HAP-1 (cell line): ENCODE data around the gene CDK13.
A peak's percentile ranks its signal among the peaks of the same experiment; 100 is the strongest.
"Not testable (repeated sequence)": the region's sequence is repeated elsewhere in the genome, so short reads cannot be mapped to it uniquely, and the experiment has no call there.

Experiments
- DNase-seq, 2 experiments: peaks; one replicate each; pipeline ENCODE4 v3.0.0-alpha.2; 2016 to 2020; ENCODE audit warnings: low spot score in 2 of 2
- H3K27me3 ChIP-seq: fragments of 250-450 bp; sonication (Bioruptor Pico); 2 replicates; pipeline ENCODE4 v1.5.1; 2020; ENCODE audit warnings: low read depth, mild to moderate bottlenecking, moderate library complexity
- H3K36me3 ChIP-seq: fragments of 250-450 bp; sonication (Bioruptor Pico); replicated peaks from 2 replicates; pipeline ENCODE4 v1.5.1; 2020; ENCODE audit warnings: mild to moderate bottlenecking
- H3K4me1 ChIP-seq: fragments of 250-450 bp; sonication (Bioruptor Pico); 2 replicates; pipeline ENCODE4 v1.5.1; 2020; ENCODE audit warnings: mild to moderate bottlenecking
- H3K4me3 ChIP-seq: fragments of 250-450 bp; sonication (Bioruptor Pico); 2 replicates; pipeline ENCODE4 v1.5.1; 2020; ENCODE audit warnings: mild to moderate bottlenecking, moderate library complexity
- H3K9me3 ChIP-seq: fragments of 250-450 bp; sonication (Bioruptor Pico); 2 replicates; pipeline ENCODE4 v1.5.1; 2020; ENCODE audit warnings: mild to moderate bottlenecking, moderate library complexity
- in situ Hi-C: fragments of 300-500 bp; cut with MboI; formaldehyde crosslinking; loops from 3 replicates; pipeline ENCODE4 v1.14.3; 2020; ENCODE audit warnings: low sequenced_read_pairs, inconsistent platforms, mixed read lengths

Gene CDK13

DNA sequence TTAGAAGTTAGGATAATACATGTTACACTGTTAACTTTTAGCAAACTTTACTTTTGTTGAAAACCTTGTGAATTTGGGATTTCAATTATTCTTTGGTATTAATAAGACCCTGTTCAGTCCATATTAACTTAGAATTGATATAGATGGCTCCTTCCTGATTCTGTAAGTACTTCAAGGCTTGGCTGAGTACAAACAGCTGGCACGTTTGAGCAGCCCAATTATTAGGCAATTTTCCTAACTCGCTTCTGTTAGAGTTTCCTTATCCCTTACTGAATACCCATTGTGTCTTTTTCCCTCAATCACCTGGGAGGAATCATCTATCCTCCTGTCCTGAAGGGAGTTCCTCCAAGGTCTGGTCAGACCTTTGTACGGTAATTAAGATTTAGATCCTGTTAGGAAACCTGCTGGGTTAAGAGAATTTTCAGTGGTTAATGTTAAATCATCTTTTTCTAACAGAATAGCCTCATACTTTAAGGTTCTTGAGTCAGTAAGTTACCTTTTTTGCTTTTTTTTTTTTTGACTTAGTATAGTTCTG, 195.6 kb downstream of the CDK13 start:
- H3K36me3 ChIP-seq, H3K4me3 ChIP-seq, DNase-seq, H3K4me1 ChIP-seq, H3K27me3 ChIP-seq, H3K9me3 ChIP-seq, in situ Hi-C loops: not testable (repeated sequence)

DNA sequence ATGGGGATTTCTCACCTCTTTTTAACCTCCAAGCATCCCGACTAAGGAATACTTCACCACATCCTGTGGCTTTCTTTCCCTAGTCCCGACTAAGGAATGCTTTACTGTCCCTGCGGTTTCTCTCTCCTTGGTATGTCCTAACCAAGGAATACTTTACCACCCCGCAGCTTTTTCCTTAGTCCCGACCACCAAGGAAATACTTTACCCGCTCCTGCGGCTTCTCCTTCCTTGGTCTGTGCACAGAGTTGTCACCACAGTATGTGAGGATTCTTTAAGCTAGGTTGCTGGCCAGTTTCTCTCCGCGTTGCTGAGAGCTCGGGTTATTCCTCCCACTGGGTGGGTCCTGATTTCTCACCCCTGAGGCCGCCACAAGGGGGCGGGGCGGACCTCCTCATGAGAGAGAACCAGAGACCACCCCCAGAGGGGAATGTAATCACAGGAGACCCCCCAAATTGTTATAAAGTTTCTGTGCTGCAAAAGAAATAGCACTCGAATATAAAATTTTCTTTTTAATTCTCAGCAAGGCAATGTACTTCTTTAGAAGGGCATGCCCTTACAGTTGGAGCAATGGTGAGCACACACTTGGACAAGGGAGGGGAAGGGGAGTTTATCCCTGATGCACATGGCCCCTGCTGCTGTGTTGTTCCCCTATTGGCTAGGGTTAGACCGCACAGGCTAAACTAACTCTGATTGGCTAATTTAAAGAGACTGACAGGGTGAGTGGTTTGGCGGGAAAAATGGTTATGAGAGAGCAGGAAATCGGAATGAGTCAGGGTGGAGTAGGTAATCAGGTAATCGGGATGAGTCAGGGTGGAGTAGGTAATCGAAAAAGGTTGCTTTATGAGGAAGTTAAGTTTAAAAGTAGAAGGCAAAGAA, 197.6 kb downstream of the CDK13 start:
- H3K9me3 ChIP-seq, result peaks cover 3% of the 10 kb centered on the region; the same call in 1 of the 2 replicates
- peak in 1 of 2 experiments; percentile 13 for DNase-seq
- no peak overlapping the region for H3K4me3 ChIP-seq
- no peaks in the 10 kb centered on the region for H3K36me3 ChIP-seq
- H3K4me1 ChIP-seq, result peaks cover 10% of the 10 kb centered on the region
- H3K27me3 ChIP-seq, result no peaks in the 10 kb centered on the region
- in situ Hi-C loops, result no loop called here

DNA sequence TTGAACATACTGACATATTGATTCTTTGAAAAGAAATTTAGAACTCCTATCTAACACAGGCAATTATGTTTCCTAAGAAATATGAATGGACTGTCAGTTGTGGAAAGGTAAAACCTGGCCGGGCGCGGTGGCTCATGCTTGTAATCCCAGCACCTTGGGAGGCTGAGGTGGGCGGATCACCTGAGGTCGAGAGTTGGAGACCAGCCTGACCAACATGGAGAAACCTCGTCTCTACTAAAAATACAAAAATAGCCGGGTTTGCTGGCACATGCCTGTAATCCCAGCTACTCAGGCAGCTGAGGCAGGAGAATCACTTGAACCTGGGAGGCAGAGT, 198.2 kb downstream of the CDK13 start:
- DNase-seq, in situ Hi-C loops, H3K4me3 ChIP-seq: not testable (repeated sequence)

DNA sequence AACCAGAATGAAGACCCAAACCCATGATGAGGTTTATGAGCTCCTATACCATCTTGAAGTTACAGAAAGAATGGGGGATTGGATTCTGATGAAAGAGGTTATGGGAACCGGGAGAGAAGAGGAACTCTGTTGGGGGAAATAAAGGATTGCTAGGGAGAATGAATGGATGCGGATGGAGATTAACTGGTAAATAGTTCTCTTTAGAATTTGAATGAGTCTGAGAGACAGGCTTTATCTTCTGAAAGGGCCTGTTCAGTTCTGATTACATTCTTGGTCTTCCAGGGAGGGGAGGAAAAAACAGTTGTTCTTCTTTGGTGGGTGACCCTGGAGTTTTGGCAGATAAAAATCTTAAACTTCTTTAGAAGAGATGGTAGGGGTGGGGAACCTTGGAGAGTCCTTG, 198.6 kb downstream of the CDK13 start:
- Histone ChIP-seq H3K4me3 (no peak overlapping the region), H3K9me3 (peaks cover 3% of the 10 kb centered on the region; the same call in 1 of the 2 replicates), H3K27me3 (no peaks in the 10 kb centered on the region), H3K4me1 (peaks cover 10% of the 10 kb centered on the region), H3K36me3 (no peaks in the 10 kb centered on the region)
- in situ Hi-C loops, result no loop called here
- peak in 1 of 2 experiments; percentile 76 for DNase-seq

More for the DNA sequence above, 198.2 kb downstream of the CDK13 start:
- not testable (repeated sequence) for H3K27me3 ChIP-seq, H3K36me3 ChIP-seq, H3K9me3 ChIP-seq, H3K4me1 ChIP-seq
